HepG2 (cell line): ENCODE measurements around the gene TUT4. TPM values are rescaled to one million over a fixed set of nuclear protein-coding genes. Genes with fewer than 3 reads are reported as not detected.

Experiments used
- ATAC-seq: fragments of 200-7000 bp; cut with Tn5 transposase; 3 replicates; pipeline ENCODE4 v1.9.1; 2020; ENCODE audit warnings: mild to moderate bottlenecking, moderate library complexity
- BruUV-seq: library from RNA; stranded (reverse); fragments of 400-500 nt; replicated peaks from 2 replicates; lab custom pipeline; 2021; lab: Mats Ljungman, UMichigan
- CTCF ChIA-PET: fragments of 300-600 bp; formaldehyde crosslinking; extraction: SDS; loops from one replicate; lab custom pipeline; 2021; ENCODE audit warnings: low total read pairs, inconsistent platforms, low intra/inter-chr PET ratio; lab: Yijun Ruan, JAX
- POLR2A ChIA-PET: fragments of 350-600 bp; sonication (Branson Sonifier 250); formaldehyde crosslinking; loops from one replicate; lab custom pipeline; 2020; ENCODE audit warnings: antibody characterized with exemption, inconsistent platforms; lab: Yijun Ruan, JAX
- DNase-seq: peaks from one replicate; pipeline ENCODE4 v3.0.0-alpha.2; 2015; ENCODE audit warnings: low spot score
- FAIRE-seq: peaks from 3 replicates; lab custom pipeline; 2011; peaks lifted over from hg19 to GRCh38; lab: Jason Lieb, UNC
- H2AFZ ChIP-seq: one replicate; pipeline ENCODE4 v1.6.1; 2011; ENCODE audit warnings: low read length, inconsistent platforms
- H3K27ac ChIP-seq: fragments of 300-600 bp; 3 replicates; pipeline ENCODE4 v1.8.0; 2011; ENCODE audit warnings: mixed run types, mild to moderate bottlenecking, mixed read lengths, low read length, inconsistent platforms; ENCODE audit not compliant: insufficient read depth; ENCODE audit errors: extremely low read length
- H3K27me3 ChIP-seq, 2 experiments: fragments of 200-600 bp in 1 of 2; 2 replicates in 1 of 2; 3 replicates in 1 of 2; pipeline versions ENCODE4 v1.6.0 to v1.8.0; 2011; ENCODE audit warnings: low read length in 2 of 2, mild to moderate bottlenecking in 2 of 2, moderate library complexity in 2 of 2, inconsistent platforms in 1 of 2; ENCODE audit not compliant: insufficient read depth in 2 of 2, control insufficient read depth in 1 of 2
- H3K36me3 ChIP-seq, 2 experiments: fragments of 200-600 bp in 1 of 2; replicated peaks in 1 of 2; 2 replicates in 1 of 2; 3 replicates in 1 of 2; pipeline versions ENCODE4 v1.5.1 to v1.8.0; 2011; ENCODE audit warnings: low read length in 2 of 2, inconsistent platforms in 1 of 2; ENCODE audit not compliant: insufficient read depth in 2 of 2, control insufficient read depth in 1 of 2
- H3K4me1 ChIP-seq: 2 replicates; pipeline ENCODE4 v1.5.1; 2012; ENCODE audit warnings: low read length, inconsistent platforms; ENCODE audit not compliant: insufficient read depth
- H3K4me2 ChIP-seq: 2 replicates; pipeline ENCODE4 v1.6.0; 2011; ENCODE audit warnings: low read depth, low read length, inconsistent platforms
- H3K4me3 ChIP-seq, 3 experiments: fragments of 200-600 bp in 1 of 3; sonication (generic), shearing (Covaris generic) in 1 of 3; replicated peaks in 1 of 3; 2 replicates each; pipeline ENCODE4 v1.5.1; 2011 to 2016; ENCODE audit warnings: low read length in 3 of 3, inconsistent platforms in 2 of 3, low read depth in 2 of 3, mild to moderate bottlenecking in 2 of 3, control low read depth in 1 of 3, mixed read lengths in 1 of 3; ENCODE audit not compliant: insufficient read depth in 1 of 3
- H3K79me2 ChIP-seq: one replicate; pipeline ENCODE4 v1.6.1; 2011; ENCODE audit warnings: low read length, inconsistent platforms; ENCODE audit not compliant: insufficient read depth
- H3K9ac ChIP-seq: 2 replicates; pipeline ENCODE4 v1.6.0; 2011; ENCODE audit warnings: mild to moderate bottlenecking, low read depth, low read length, inconsistent platforms; ENCODE audit not compliant: insufficient read depth
- H3K9me3 ChIP-seq: 2 replicates; pipeline ENCODE4 v1.5.1; 2012; ENCODE audit warnings: mild to moderate bottlenecking, low read length
- H4K20me1 ChIP-seq: 2 replicates; pipeline ENCODE4 v1.6.0; 2011; ENCODE audit warnings: inconsistent platforms, mild to moderate bottlenecking, low read length, moderate library complexity; ENCODE audit not compliant: insufficient read depth
- NCOA2 ChIP-seq: sonication (generic); formaldehyde crosslinking; IDR thresholded peaks from 2 replicates; pipeline ENCODE4 v1.8.0; 2022; ENCODE audit warnings: inconsistent platforms
- POLR2A ChIP-seq, 2 experiments: IDR thresholded peaks; 2 replicates each; pipeline ENCODE4 v1.6.1; 2011; ENCODE audit warnings: low read depth in 2 of 2, low read length in 2 of 2, mild to moderate bottlenecking in 1 of 2, moderate library complexity in 1 of 2; ENCODE audit not compliant: insufficient read depth in 1 of 2
- SOX5 ChIP-seq: IDR thresholded peaks from 2 replicates; pipeline ENCODE4 v1.6.1; 2016; ENCODE audit warnings: borderline replicate concordance
- ZNF326 ChIP-seq: sonication (generic); formaldehyde crosslinking; IDR thresholded peaks from 2 replicates; pipeline ENCODE4 v1.4.0; 2020; ENCODE audit warnings: missing genetic modification reagents, borderline replicate concordance
- WGBS: methylation state at CpG from one replicate; pipeline ENCODE4 v1.1.6; 2017; ENCODE audit warnings: low lambda C conversion rate; 5-methylcytosine and 5-hydroxymethylcytosine counted together
- in situ Hi-C: cut with HindIII; loops from 2 replicates; pipeline ENCODE4 v1.10.0; 2017; ENCODE audit warnings: low pct_unique_long_range_greater_than_20kb; ENCODE audit not compliant: extremely low pct_ligation_motif_present
- intact Hi-C: fragments of 100-400 bp; cut with micrococcal nuclease; formaldehyde crosslinking; loops from one replicate; pipeline ENCODE4 v1.10.0; 2022; ENCODE audit not compliant: unreplicated experiment
- polyA plus RNA-seq, 8 experiments: library from polyadenylated mRNA; depleted of rRNA in 3 of 8; stranded (reverse) in 7 of 8; unstranded in 1 of 8; fragments of >200 nt; fragmentation: Illumina TruSeq in 4 of 8; extraction: Trizol in 4 of 8; gene quantifications; 2 replicates each; pipeline versions ENCODE4 v1.2.1 to v1.2.3, GENCODE V29; 2011 to 2016; ENCODE audit warnings: low read depth in 4 of 8, missing spikeins in 1 of 8, mixed read lengths in 1 of 8; ENCODE audit not compliant: insufficient read depth in 1 of 8
- total RNA-seq, 5 experiments: library from RNA; depleted of rRNA; stranded (reverse); fragments of >200 nt; fragmentation: Illumina TruSeq; extraction: Trizol; gene quantifications; 2 replicates each; pipeline ENCODE4 v1.2.3, GENCODE V29; 2016; ENCODE audit warnings: low read depth in 1 of 5
- TF ChIP-seq, protein P1 (sequence below): sonication (generic); formaldehyde crosslinking; IDR thresholded peaks from 2 replicates; pipeline ENCODE4 v1.8.0; 2022; ENCODE audit warnings: mild to moderate bottlenecking, missing genetic modification reagents
- TF ChIP-seq, protein P2 (sequence below): sonication (generic); formaldehyde crosslinking; IDR thresholded peaks from 2 replicates; pipeline ENCODE4 v1.5.1; 2020; ENCODE audit warnings: mild to moderate bottlenecking, missing genetic modification reagents
- TF ChIP-seq, protein P3 (sequence below): sonication (generic); formaldehyde crosslinking; IDR thresholded peaks from 2 replicates; pipeline ENCODE4 v1.4.0; 2020; ENCODE audit warnings: mild to moderate bottlenecking, missing genetic modification reagents
- TF ChIP-seq, protein P4 (sequence below): sonication (generic); formaldehyde crosslinking; conservative IDR thresholded peaks from 2 replicates; pipeline ENCODE4 v1.8.1; 2023; ENCODE audit warnings: missing genetic modification reagents

TUT4 gene
- total and polyA plus RNA-seq, 2 of the 13 experiments (the other 11 are each of a cell fraction or from before 2014, with no cell fraction given) = 44.7 to 53.5 TPM

DNA sequence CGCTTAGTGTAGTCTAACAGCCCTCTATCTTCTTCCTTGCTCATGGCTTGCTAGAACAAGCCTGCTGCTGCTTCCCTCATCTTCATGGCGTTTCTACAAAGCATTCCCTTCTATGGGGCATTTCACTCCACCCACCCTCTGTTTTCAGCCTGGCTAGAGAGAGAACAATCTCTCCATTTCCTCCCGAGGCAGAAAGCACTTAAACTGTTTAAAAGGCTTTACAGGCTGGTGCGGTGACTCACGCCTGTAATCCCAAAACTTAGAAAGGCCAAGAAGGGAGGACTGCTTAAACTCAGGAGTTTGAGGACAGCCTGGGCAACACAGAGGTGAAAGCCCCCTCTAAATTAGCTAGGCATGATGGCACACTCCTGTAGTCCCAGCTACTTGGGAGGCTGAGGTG is 166.4 kb downstream of the TUT4 start (continued):
- TF ChIP-seq POLR2A (IDR thresholded peaks at IDR 0.05; ENCODE audit: insufficient read depth in 1 of 2, low read depth in 2 of 2, low read length in 2 of 2) = no peak

DNA sequence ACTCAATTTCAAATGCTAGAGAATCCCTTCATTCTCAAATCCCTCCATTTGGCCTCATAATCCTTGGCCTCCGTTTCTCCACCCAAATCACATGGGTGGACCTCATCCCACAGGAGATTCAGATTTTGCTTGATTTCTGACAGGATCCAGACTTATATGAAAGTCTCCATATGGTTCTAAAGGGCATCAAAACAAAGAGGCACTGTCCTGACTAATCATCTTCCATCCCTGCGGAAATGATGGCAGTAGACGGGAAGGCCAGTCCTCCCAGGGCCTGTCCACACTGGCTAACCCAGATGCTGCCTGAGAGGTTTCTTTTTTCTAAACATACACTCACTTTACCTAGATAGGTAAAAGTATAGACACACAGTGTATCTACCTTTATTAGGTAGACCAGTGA is 167.5 kb downstream of the TUT4 start:
- no peak for DNase-seq
- CTCF ChIA-PET = no interaction called here
- Histone ChIP-seq H3K4me2 (no peak overlapping the region), H3K4me1 (no peaks in the 10 kb centered on the region), H3K4me3 (no peak overlapping the region), H4K20me1 (no peaks in the 10 kb centered on the region), H3K27ac (no peak overlapping the region), H3K9ac (no peak overlapping the region), H3K36me3 (peaks cover 8 to 64% of the 10 kb centered on the region in 2 experiments), H2AFZ (no peak overlapping the region), H3K9me3 (no peaks in the 10 kb centered on the region), H3K27me3 (no peaks in the 10 kb centered on the region), H3K79me2 (no peaks in the 10 kb centered on the region)
- intact Hi-C loops (no loop called here), in situ Hi-C loops (no loop called here)
- WGBS = 97% methylated on average over 3 of the region's 3 CpGs
- no peak for FAIRE-seq
- no peak for ATAC-seq
- no TSS peak for BruUV-seq
- POLR2A ChIA-PET = no interaction called here
- TF ChIP-seq, protein P1, sequence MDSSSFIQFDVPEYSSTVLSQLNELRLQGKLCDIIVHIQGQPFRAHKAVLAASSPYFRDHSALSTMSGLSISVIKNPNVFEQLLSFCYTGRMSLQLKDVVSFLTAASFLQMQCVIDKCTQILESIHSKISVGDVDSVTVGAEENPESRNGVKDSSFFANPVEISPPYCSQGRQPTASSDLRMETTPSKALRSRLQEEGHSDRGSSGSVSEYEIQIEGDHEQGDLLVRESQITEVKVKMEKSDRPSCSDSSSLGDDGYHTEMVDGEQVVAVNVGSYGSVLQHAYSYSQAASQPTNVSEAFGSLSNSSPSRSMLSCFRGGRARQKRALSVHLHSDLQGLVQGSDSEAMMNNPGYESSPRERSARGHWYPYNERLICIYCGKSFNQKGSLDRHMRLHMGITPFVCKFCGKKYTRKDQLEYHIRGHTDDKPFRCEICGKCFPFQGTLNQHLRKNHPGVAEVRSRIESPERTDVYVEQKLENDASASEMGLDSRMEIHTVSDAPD (CRISPR knock-in tag) = no peak
- TF ChIP-seq, protein P2, sequence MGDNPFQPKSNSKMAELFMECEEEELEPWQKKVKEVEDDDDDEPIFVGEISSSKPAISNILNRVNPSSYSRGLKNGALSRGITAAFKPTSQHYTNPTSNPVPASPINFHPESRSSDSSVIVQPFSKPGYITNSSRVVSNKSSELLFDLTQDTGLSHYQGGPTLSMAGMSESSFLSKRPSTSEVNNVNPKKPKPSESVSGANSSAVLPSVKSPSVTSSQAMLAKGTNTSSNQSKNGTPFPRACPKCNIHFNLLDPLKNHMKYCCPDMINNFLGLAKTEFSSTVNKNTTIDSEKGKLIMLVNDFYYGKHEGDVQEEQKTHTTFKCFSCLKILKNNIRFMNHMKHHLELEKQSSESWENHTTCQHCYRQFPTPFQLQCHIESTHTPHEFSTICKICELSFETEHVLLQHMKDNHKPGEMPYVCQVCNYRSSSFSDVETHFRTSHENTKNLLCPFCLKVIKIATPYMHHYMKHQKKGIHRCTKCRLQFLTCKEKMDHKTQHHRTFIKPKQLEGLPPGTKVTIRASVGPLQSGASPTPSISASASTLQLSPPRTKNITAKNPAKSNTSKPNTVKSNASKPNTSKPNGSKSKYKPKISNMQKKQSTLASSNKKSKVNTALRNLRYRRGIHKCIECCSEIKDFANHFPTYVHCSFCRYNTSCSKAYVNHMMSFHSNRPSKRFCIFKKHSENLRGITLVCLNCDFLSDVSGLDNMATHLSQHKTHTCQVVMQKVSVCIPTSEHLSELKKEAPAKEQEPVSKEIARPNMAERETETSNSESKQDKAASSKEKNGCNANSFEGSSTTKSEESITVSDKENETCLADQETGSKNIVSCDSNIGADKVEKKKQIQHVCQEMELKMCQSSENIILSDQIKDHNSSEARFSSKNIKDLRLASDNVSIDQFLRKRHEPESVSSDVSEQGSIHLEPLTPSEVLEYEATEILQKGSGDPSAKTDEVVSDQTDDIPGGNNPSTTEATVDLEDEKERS (CRISPR knock-in tag) = no peak
- no peak for TF ChIP-seq SOX5 (CRISPR knock-in tag)
- no peak for TF ChIP-seq ZNF326
- TF ChIP-seq, protein P3, sequence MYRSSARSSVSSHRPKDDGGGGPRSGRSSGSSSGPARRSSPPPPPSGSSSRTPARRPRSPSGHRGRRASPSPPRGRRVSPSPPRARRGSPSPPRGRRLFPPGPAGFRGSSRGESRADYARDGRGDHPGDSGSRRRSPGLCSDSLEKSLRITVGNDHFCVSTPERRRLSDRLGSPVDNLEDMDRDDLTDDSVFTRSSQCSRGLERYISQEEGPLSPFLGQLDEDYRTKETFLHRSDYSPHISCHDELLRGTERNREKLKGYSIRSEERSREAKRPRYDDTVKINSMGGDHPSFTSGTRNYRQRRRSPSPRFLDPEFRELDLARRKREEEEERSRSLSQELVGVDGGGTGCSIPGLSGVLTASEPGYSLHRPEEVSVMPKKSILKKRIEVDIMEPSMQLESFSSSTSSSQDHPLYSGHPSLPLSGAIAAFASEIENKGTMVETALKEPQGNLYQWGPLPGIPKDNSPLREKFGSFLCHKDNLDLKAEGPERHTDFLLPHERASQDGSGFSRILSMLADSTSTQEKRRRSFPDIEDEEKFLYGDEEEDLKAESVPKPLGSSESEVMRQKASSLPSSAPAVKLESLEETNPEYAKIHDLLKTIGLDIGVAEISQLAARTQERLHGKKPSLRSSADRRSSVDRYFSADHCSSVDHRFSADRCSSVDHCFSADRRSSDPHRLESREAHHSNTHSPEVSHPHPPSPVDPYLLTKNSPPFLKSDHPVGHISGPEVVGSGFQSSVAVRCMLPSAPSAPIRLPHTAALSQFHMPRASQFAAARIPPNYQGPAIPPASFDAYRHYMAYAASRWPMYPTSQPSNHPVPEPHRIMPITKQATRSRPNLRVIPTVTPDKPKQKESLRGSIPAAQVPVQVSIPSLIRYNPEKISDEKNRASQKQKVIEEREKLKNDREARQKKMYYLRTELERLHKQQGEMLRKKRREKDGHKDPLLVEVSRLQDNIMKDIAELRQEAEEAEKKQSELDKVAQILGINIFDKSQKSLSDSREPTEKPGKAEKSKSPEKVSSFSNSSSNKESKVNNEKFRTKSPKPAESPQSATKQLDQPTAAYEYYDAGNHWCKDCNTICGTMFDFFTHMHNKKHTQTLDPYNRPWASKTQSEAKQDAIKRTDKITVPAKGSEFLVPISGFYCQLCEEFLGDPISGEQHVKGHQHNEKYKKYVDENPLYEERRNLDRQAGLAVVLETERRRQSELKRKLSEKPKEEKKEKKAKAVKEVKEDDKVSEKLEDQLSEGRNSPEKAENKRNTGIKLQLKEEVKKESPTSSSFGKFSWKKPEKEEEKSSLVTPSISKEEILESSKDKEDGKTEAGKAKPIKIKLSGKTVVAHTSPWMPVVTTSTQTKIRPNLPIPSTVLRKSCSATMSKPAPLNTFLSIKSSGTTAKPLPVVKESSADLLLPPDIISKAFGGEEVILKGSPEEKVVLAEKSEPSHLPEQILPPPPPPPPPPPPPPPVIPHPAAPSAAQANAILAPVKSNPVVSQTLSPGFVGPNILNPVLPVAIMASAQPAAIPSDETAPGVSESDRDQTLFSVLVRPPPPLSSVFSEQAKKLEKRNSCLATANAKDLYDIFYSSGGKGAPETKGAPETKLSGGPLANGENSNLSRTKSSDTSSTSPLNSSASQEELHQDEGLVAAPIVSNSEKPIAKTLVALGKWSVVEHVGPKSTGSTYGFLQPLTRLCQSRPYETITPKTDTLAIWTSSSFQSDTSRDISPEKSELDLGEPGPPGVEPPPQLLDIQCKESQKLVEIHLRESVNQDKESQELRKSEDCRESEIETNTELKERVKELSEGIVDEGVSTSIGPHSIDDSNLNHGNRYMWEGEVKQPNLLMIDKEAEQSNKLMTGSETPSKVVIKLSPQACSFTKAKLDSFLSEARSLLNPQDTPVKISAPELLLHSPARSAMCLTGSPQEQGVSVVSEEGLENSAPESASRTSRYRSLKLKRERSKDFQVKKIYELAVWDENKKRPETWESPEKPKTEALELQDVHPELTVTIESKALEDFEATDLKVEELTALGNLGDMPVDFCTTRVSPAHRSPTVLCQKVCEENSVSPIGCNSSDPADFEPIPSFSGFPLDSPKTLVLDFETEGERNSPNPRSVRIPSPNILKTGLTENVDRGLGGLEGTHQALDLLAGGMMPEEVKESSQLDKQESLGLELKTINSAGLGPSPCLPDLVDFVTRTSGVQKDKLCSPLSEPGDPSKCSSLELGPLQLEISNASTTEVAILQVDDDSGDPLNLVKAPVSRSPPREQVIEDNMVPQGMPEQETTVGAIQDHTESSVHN (CRISPR knock-in tag) = no peak
- TF ChIP-seq, protein P4, sequence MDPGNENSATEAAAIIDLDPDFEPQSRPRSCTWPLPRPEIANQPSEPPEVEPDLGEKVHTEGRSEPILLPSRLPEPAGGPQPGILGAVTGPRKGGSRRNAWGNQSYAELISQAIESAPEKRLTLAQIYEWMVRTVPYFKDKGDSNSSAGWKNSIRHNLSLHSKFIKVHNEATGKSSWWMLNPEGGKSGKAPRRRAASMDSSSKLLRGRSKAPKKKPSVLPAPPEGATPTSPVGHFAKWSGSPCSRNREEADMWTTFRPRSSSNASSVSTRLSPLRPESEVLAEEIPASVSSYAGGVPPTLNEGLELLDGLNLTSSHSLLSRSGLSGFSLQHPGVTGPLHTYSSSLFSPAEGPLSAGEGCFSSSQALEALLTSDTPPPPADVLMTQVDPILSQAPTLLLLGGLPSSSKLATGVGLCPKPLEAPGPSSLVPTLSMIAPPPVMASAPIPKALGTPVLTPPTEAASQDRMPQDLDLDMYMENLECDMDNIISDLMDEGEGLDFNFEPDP = no peak
- TF ChIP-seq NCOA2 (CRISPR knock-in tag) = no peak
